ENCODE data around the gene ITIH2.

ITIH2 gene

GRCh38 chr10:7756360-7756992 lies 53.4 kb downstream of the ITIH2 start:
- Histone ChIP-seq H3K14ac (ENCODE audit: low read length) (no peak overlapping the region), H3K4me1 (ENCODE audit: control insufficient read depth in 2 of 2, insufficient read depth in 1 of 2, low read depth in 1 of 2, low read length in 2 of 2) (no peaks in the 10 kb centered on the region), H3K79me1 (ENCODE audit: low read depth, low read length) (peaks cover 2% of the 10 kb centered on the region), H2BK120ac (ENCODE audit: low read depth, low read length) (no peak overlapping the region), H3K36me3 (replicated peaks in 1 of 2; ENCODE audit: control insufficient read depth in 2 of 2, insufficient read depth in 2 of 2, low read length in 2 of 2) (peaks cover 17 to 95% of the 10 kb centered on the region in 2 donors), H2BK12ac (ENCODE audit: low read length) (no peak overlapping the region), H3K4ac (ENCODE audit: low read length) (no peak overlapping the region), H3K18ac (ENCODE audit: low read length) (no peak overlapping the region), H2BK5ac (ENCODE audit: low read length) (no peak overlapping the region), H4K91ac (ENCODE audit: low read depth, low read length, poor library complexity) (no peak overlapping the region), H3K4me3 (ENCODE audit: low read length in 2 of 2) (no peak overlapping the region), H3K23ac (ENCODE audit: low read depth, low read length, poor library complexity) (no peak overlapping the region), H3K27me3 (ENCODE audit: control insufficient read depth in 3 of 3, insufficient read depth in 3 of 3, low read depth in 1 of 3, low read length in 3 of 3) (no peaks in the 10 kb centered on the region), H4K8ac (ENCODE audit: low read depth, low read length) (no peak overlapping the region), H2BK15ac (ENCODE audit: low read length) (no peak overlapping the region), H3K9me3 (replicated peaks in 1 of 2; ENCODE audit: control insufficient read depth in 2 of 2, insufficient read depth in 1 of 2, low read depth in 1 of 2, low read length in 2 of 2) (peaks cover 1 to 7% of the 10 kb centered on the region in 2 donors), H3K27ac (replicated peaks; ENCODE audit: low read length) (no peak overlapping the region), H2AFZ (ENCODE audit: low read length) (no peak overlapping the region), H3K4me2 (ENCODE audit: insufficient read depth, low read length, poor library complexity, severe bottlenecking) (no peak overlapping the region), H3K9ac (ENCODE audit: low read depth, low read length, poor library complexity) (no peak overlapping the region), H2AK5ac (ENCODE audit: low read depth, low read length) (no peak overlapping the region)
- no CpG with 5 or more reads among the region's 7 CpGs for WGBS, 2 donors (ENCODE audit: extremely low coverage in 2 of 2, insufficient read length in 2 of 2, insufficient replicate concordance in 1 of 2)
- no peak for DNase-seq (ENCODE audit: low spot score)

- no peak overlapping the region for H2BK15ac ChIP-seq (ENCODE audit: low read length)
Observed at GRCh38 chr10:7763929-7764328, 60.8 kb downstream of the ITIH2 start.

GRCh38 chr10:7766241-7766640 lies 63.1 kb downstream of the ITIH2 start:
- Histone ChIP-seq H3K14ac (ENCODE audit: low read length) (no peak overlapping the region), H3K4me3 (ENCODE audit: low read length in 2 of 2) (no peak overlapping the region), H2AFZ (ENCODE audit: low read length) (no peak overlapping the region), H3K4me2 (ENCODE audit: insufficient read depth, low read length, poor library complexity, severe bottlenecking) (no peak overlapping the region), H4K8ac (ENCODE audit: low read depth, low read length) (no peak overlapping the region), H3K18ac (ENCODE audit: low read length) (no peak overlapping the region), H4K91ac (ENCODE audit: low read depth, low read length, poor library complexity) (no peak overlapping the region), H2BK15ac (ENCODE audit: low read length) (no peak overlapping the region), H2BK5ac (ENCODE audit: low read length) (no peak overlapping the region), H3K9ac (ENCODE audit: low read depth, low read length, poor library complexity) (no peak overlapping the region), H2BK12ac (ENCODE audit: low read length) (no peak overlapping the region), H3K36me3 (replicated peaks in 1 of 2; ENCODE audit: control insufficient read depth in 2 of 2, insufficient read depth in 2 of 2, low read length in 2 of 2) (peaks cover 19 to 96% of the 10 kb centered on the region in 2 donors), H3K23ac (ENCODE audit: low read depth, low read length, poor library complexity) (no peak overlapping the region), H3K27ac (replicated peaks; ENCODE audit: low read length) (no peak overlapping the region), H2BK120ac (ENCODE audit: low read depth, low read length) (no peak overlapping the region), H3K4me1 (ENCODE audit: control insufficient read depth in 2 of 2, insufficient read depth in 1 of 2, low read depth in 1 of 2, low read length in 2 of 2) (no peaks in the 10 kb centered on the region), H3K27me3 (ENCODE audit: control insufficient read depth in 3 of 3, insufficient read depth in 3 of 3, low read depth in 1 of 3, low read length in 3 of 3) (no peaks in the 10 kb centered on the region), H2AK5ac (ENCODE audit: low read depth, low read length) (no peak overlapping the region), H3K4ac (ENCODE audit: low read length) (no peak overlapping the region), H3K79me1 (ENCODE audit: low read depth, low read length) (no peaks in the 10 kb centered on the region), H3K9me3 (replicated peaks in 1 of 2; ENCODE audit: control insufficient read depth in 2 of 2, insufficient read depth in 1 of 2, low read depth in 1 of 2, low read length in 2 of 2) (no peaks in the 10 kb centered on the region)
- no CpG with 5 or more reads among the region's 3 CpGs for WGBS, 2 donors (ENCODE audit: extremely low coverage in 2 of 2, insufficient read length in 2 of 2, insufficient replicate concordance in 1 of 2)
- DNase-seq (ENCODE audit: low spot score): no peak

More at GRCh38 chr10:7763929-7764328, 60.8 kb downstream of the ITIH2 start:
- H3K36me3 ChIP-seq (replicated peaks in 1 of 2; ENCODE audit: control insufficient read depth in 2 of 2, insufficient read depth in 2 of 2, low read length in 2 of 2): peaks cover 11 to 97% of the 10 kb centered on the region in 2 donors
- no peak overlapping the region for H3K18ac ChIP-seq (ENCODE audit: low read length)
- no peak overlapping the region for H2BK5ac ChIP-seq (ENCODE audit: low read length)
- no peak overlapping the region for H4K8ac ChIP-seq (ENCODE audit: low read depth, low read length)
- H3K4me1 ChIP-seq (ENCODE audit: control insufficient read depth in 2 of 2, insufficient read depth in 1 of 2, low read depth in 1 of 2, low read length in 2 of 2): no peaks in the 10 kb centered on the region
- H2BK120ac ChIP-seq (ENCODE audit: low read depth, low read length): no peak overlapping the region
- no peak overlapping the region for H2BK12ac ChIP-seq (ENCODE audit: low read length)
- no peak overlapping the region for H3K4ac ChIP-seq (ENCODE audit: low read length)
- DNase-seq (ENCODE audit: low spot score): no peak
- no peaks in the 10 kb centered on the region for H3K9me3 ChIP-seq (replicated peaks in 1 of 2; ENCODE audit: control insufficient read depth in 2 of 2, insufficient read depth in 1 of 2, low read depth in 1 of 2, low read length in 2 of 2)
- no peak overlapping the region for H4K91ac ChIP-seq (ENCODE audit: low read depth, low read length, poor library complexity)
- no peak overlapping the region for H3K9ac ChIP-seq (ENCODE audit: low read depth, low read length, poor library complexity)
- H3K4me3 ChIP-seq (ENCODE audit: low read length in 2 of 2): no peak overlapping the region
- no peaks in the 10 kb centered on the region for H3K79me1 ChIP-seq (ENCODE audit: low read depth, low read length)
- H3K14ac ChIP-seq (ENCODE audit: low read length): no peak overlapping the region
- WGBS, 2 donors (ENCODE audit: extremely low coverage in 2 of 2, insufficient read length in 2 of 2, insufficient replicate concordance in 1 of 2): no CpG with 5 or more reads among the region's 5 CpGs
- no peak overlapping the region for H3K4me2 ChIP-seq (ENCODE audit: insufficient read depth, low read length, poor library complexity, severe bottlenecking)
- H2AK5ac ChIP-seq (ENCODE audit: low read depth, low read length): no peak overlapping the region
- no peak overlapping the region for H3K27ac ChIP-seq (replicated peaks; ENCODE audit: low read length)
- H2AFZ ChIP-seq (ENCODE audit: low read length): no peak overlapping the region
- H3K23ac ChIP-seq (ENCODE audit: low read depth, low read length, poor library complexity): no peak overlapping the region
- no peaks in the 10 kb centered on the region for H3K27me3 ChIP-seq (ENCODE audit: control insufficient read depth in 3 of 3, insufficient read depth in 3 of 3, low read depth in 1 of 3, low read length in 3 of 3)

GRCh38 chr10:7767209-7767608 lies 64.1 kb downstream of the ITIH2 start:
- Histone ChIP-seq H3K4me3 (ENCODE audit: low read length in 2 of 2) (no peak overlapping the region), H2AFZ (ENCODE audit: low read length) (no peak overlapping the region), H2BK12ac (ENCODE audit: low read length) (no peak overlapping the region), H2BK15ac (ENCODE audit: low read length) (no peak overlapping the region), H2AK5ac (ENCODE audit: low read depth, low read length) (no peak overlapping the region), H3K18ac (ENCODE audit: low read length) (no peak overlapping the region), H2BK5ac (ENCODE audit: low read length) (no peak overlapping the region), H4K91ac (ENCODE audit: low read depth, low read length, poor library complexity) (no peak overlapping the region), H2BK120ac (ENCODE audit: low read depth, low read length) (no peak overlapping the region), H3K14ac (ENCODE audit: low read length) (no peak overlapping the region), H3K4me1 (ENCODE audit: control insufficient read depth in 2 of 2, insufficient read depth in 1 of 2, low read depth in 1 of 2, low read length in 2 of 2) (no peaks in the 10 kb centered on the region), H3K4me2 (ENCODE audit: insufficient read depth, low read length, poor library complexity, severe bottlenecking) (no peak overlapping the region), H3K4ac (ENCODE audit: low read length) (no peak overlapping the region), H4K8ac (ENCODE audit: low read depth, low read length) (no peak overlapping the region), H3K79me1 (ENCODE audit: low read depth, low read length) (no peaks in the 10 kb centered on the region), H3K23ac (ENCODE audit: low read depth, low read length, poor library complexity) (no peak overlapping the region), H3K27ac (replicated peaks; ENCODE audit: low read length) (no peak overlapping the region), H3K9me3 (replicated peaks in 1 of 2; ENCODE audit: control insufficient read depth in 2 of 2, insufficient read depth in 1 of 2, low read depth in 1 of 2, low read length in 2 of 2) (no peaks in the 10 kb centered on the region), H3K9ac (ENCODE audit: low read depth, low read length, poor library complexity) (no peak overlapping the region), H3K36me3 (replicated peaks in 1 of 2; ENCODE audit: control insufficient read depth in 2 of 2, insufficient read depth in 2 of 2, low read length in 2 of 2) (peaks cover 17 to 95% of the 10 kb centered on the region in 2 donors), H3K27me3 (ENCODE audit: control insufficient read depth in 3 of 3, insufficient read depth in 3 of 3, low read depth in 1 of 3, low read length in 3 of 3) (no peaks in the 10 kb centered on the region)
- no peak for DNase-seq (ENCODE audit: low spot score)
- WGBS, 2 donors (ENCODE audit: extremely low coverage in 2 of 2, insufficient read length in 2 of 2, insufficient replicate concordance in 1 of 2): no CpG with 5 or more reads among the region's 10 CpGs
